WTC11 (cell line): Measurements from ENCODE around the gene ARIH2. TPM values are rescaled to one million over a fixed set of nuclear protein-coding genes. Genes with fewer than 3 reads are reported as not detected.

Experiments
- ATAC-seq: fragments of 200-7000 bp; cut with Tn5 transposase; 2 replicates; pipeline ENCODE4 v1.10.0; 2021; ENCODE audit warnings: mild to moderate bottlenecking, moderate library complexity
- CTCF ChIA-PET: fragments of 300-600 bp; sonication (Branson Sonifier 250); formaldehyde crosslinking; loops from one replicate; lab custom pipeline; 2021; ENCODE audit warnings: antibody characterized with exemption; lab: Charles Lee
- POLR2A ChIA-PET: fragments of 350-600 bp; sonication (Branson Sonifier 250); formaldehyde crosslinking; loops from one replicate; lab custom pipeline; 2021; ENCODE audit warnings: antibody characterized with exemption; lab: Charles Lee
- DNase-seq: peaks from one replicate; pipeline ENCODE4 v3.0.0; 2021; ENCODE audit warnings: low spot score
- H3K27ac Mint-ChIP-seq: 2 replicates; pipeline ENCODE4 v1.8.0; 2021; ENCODE audit warnings: mixed read lengths
- H3K27me3 Mint-ChIP-seq: 2 replicates; pipeline ENCODE4 v1.8.0; 2021; ENCODE audit warnings: low read depth, mild to moderate bottlenecking, moderate library complexity, mixed read lengths
- H3K36me3 Mint-ChIP-seq: 2 replicates; pipeline ENCODE4 v1.8.0; 2021; ENCODE audit warnings: mixed read lengths
- H3K4me1 Mint-ChIP-seq: 2 replicates; pipeline ENCODE4 v1.8.0; 2022; ENCODE audit warnings: mixed read lengths
- H3K4me3 Mint-ChIP-seq: 2 replicates; pipeline ENCODE4 v1.8.0; 2021; ENCODE audit warnings: mild to moderate bottlenecking, moderate library complexity, mixed read lengths
- H3K9me3 Mint-ChIP-seq: 2 replicates; pipeline ENCODE4 v1.8.0; 2021; ENCODE audit warnings: mixed read lengths
- ATF1 ChIP-seq: sonication (generic); formaldehyde crosslinking; IDR thresholded peaks from 2 replicates; pipeline ENCODE4 v1.8.1; 2023; ENCODE audit warnings: mild to moderate bottlenecking, moderate library complexity, missing genetic modification reagents
- CREM ChIP-seq: sonication (generic); formaldehyde crosslinking; IDR thresholded peaks from 2 replicates; pipeline ENCODE4 v1.8.1; 2022; ENCODE audit warnings: mild to moderate bottlenecking, missing genetic modification reagents, moderate library complexity
- EMX1 ChIP-seq: fragments of 250-450 bp; sonication (Bioruptor Pico); IDR thresholded peaks from 2 replicates; pipeline ENCODE4 v1.8.0; 2021; ENCODE audit warnings: mild to moderate bottlenecking
- FOXJ3 ChIP-seq: sonication (generic); formaldehyde crosslinking; IDR thresholded peaks from 2 replicates; pipeline ENCODE4 v1.9.0; 2021; ENCODE audit warnings: missing genetic modification reagents, mild to moderate bottlenecking, borderline replicate concordance
- GABPB1 ChIP-seq: sonication (generic); formaldehyde crosslinking; IDR thresholded peaks from 2 replicates; pipeline ENCODE4 v1.8.1; 2023; ENCODE audit warnings: mild to moderate bottlenecking, missing genetic modification reagents
- GTF2I ChIP-seq: fragments of 250-450 bp; sonication (Bioruptor Pico); conservative IDR thresholded peaks from 2 replicates; pipeline ENCODE4 v1.4.0; 2021; ENCODE audit warnings: mild to moderate bottlenecking
- MYBL2 ChIP-seq: sonication (generic); formaldehyde crosslinking; IDR thresholded peaks from 2 replicates; pipeline ENCODE4 v1.8.1; 2023; ENCODE audit warnings: mild to moderate bottlenecking, moderate library complexity, missing genetic modification reagents
- NFATC4 ChIP-seq: fragments of 250-450 bp; sonication (Bioruptor Pico); IDR thresholded peaks from 2 replicates; pipeline ENCODE4 v1.9.0; 2021; ENCODE audit warnings: mild to moderate bottlenecking
- NFE2L1 ChIP-seq: sonication (generic); formaldehyde crosslinking; IDR thresholded peaks from 2 replicates; pipeline ENCODE4 v1.8.1; 2023; ENCODE audit warnings: missing genetic modification reagents
- NFYB ChIP-seq: sonication (generic); formaldehyde crosslinking; conservative IDR thresholded peaks from 2 replicates; pipeline ENCODE4 v1.8.0; 2022; ENCODE audit warnings: low read depth, missing genetic modification reagents
- NR1H2 ChIP-seq: sonication (generic); formaldehyde crosslinking; IDR thresholded peaks from 2 replicates; pipeline ENCODE4 v1.9.0; 2021; ENCODE audit warnings: mild to moderate bottlenecking, moderate library complexity, missing genetic modification reagents
- NR2C2 ChIP-seq: sonication (generic); formaldehyde crosslinking; IDR thresholded peaks from 2 replicates; pipeline ENCODE4 v1.8.0; 2022; ENCODE audit warnings: mild to moderate bottlenecking, missing genetic modification reagents
- RORB ChIP-seq: fragments of 250-450 bp; sonication (Bioruptor Pico); IDR thresholded peaks from 2 replicates; pipeline ENCODE4 v1.9.0; 2021; ENCODE audit warnings: mild to moderate bottlenecking
- SP1 ChIP-seq: sonication (generic); formaldehyde crosslinking; conservative IDR thresholded peaks from 2 replicates; pipeline ENCODE4 v1.8.1; 2022; ENCODE audit warnings: missing genetic modification reagents
- TEAD1 ChIP-seq: sonication (generic); formaldehyde crosslinking; IDR thresholded peaks from 2 replicates; pipeline ENCODE4 v1.8.0; 2022; ENCODE audit warnings: mild to moderate bottlenecking, missing genetic modification reagents
- TEAD4 ChIP-seq: sonication (generic); formaldehyde crosslinking; IDR thresholded peaks from 2 replicates; pipeline ENCODE4 v1.8.0; 2022; ENCODE audit warnings: mild to moderate bottlenecking, missing genetic modification reagents
- ZNF232 ChIP-seq: sonication (generic); formaldehyde crosslinking; IDR thresholded peaks from 2 replicates; pipeline ENCODE4 v1.8.0; 2022; ENCODE audit warnings: mild to moderate bottlenecking, missing genetic modification reagents
- ZNF263 ChIP-seq: sonication (generic); formaldehyde crosslinking; IDR thresholded peaks from 2 replicates; pipeline ENCODE4 v1.8.1; 2022; ENCODE audit warnings: low read depth, mild to moderate bottlenecking, moderate library complexity, missing genetic modification reagents
- ZNF671 ChIP-seq: fragments of 250-450 bp; sonication (Bioruptor Pico); IDR thresholded peaks from 2 replicates; pipeline ENCODE4 v1.8.0; 2021; ENCODE audit warnings: mild to moderate bottlenecking
- total RNA-seq: library from RNA; stranded (reverse); gene quantifications from 3 replicates; pipeline ENCODE4 v1.2.3, GENCODE V29; 2021
- TF ChIP-seq, protein P1 (sequence below): sonication (generic); formaldehyde crosslinking; IDR thresholded peaks from 2 replicates; pipeline ENCODE4 v1.8.0; 2022; ENCODE audit warnings: missing genetic modification reagents
- TF ChIP-seq, protein P2 (sequence below): sonication (generic); formaldehyde crosslinking; IDR thresholded peaks from 2 replicates; pipeline ENCODE4 v1.8.1; 2022; ENCODE audit warnings: low read depth, mild to moderate bottlenecking, moderate library complexity, missing genetic modification reagents, borderline replicate concordance
- TF ChIP-seq, protein P3 (sequence below): fragments of 250-450 bp; sonication (Bioruptor Pico); conservative IDR thresholded peaks from 2 replicates; pipeline ENCODE4 v1.9.0; 2021; ENCODE audit warnings: mild to moderate bottlenecking
- TF ChIP-seq, protein P4 (sequence below): sonication (generic); formaldehyde crosslinking; IDR thresholded peaks from 2 replicates; pipeline ENCODE4 v1.8.0; 2023; ENCODE audit warnings: mild to moderate bottlenecking, missing genetic modification reagents

Gene ARIH2
- total RNA-seq, 1 experiment from 2014 or later = 134 TPM

DNA sequence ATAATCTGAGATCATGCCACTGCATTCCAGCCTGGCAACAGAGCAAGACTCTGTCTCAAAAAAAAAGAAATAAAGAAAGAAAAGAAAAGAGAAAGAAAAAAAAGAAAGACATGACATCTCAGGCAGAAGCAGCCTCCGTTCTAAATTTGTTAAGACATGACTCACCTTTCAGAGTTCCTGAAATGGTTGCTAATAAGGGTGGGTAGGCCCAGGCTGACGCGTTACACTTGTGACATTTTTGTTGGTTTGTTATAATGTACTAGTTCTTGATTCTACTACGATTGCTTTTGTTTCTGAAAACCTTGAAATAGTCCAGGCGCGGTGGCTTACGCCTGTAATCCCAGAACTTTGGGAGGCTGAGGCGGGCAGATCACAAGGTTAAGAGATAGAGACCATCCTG, 41.0 kb upstream of the ARIH2 start:
- H3K4me3 Mint-ChIP-seq = no peak overlapping the region
- POLR2A ChIA-PET = no interaction called here
- DNase-seq (no peak), ATAC-seq (no peak)
- H3K9me3 Mint-ChIP-seq = no peaks in the 10 kb centered on the region
- H3K27ac Mint-ChIP-seq = no peak overlapping the region
- H3K4me1 Mint-ChIP-seq = no peaks in the 10 kb centered on the region
- TF ChIP-seq NR1H2 (CRISPR knock-in tag) (no peak), ZNF263 (no peak), CREM (CRISPR knock-in tag) (no peak), GABPB1 (no peak), RORB (CRISPR knock-in tag) (no peak), NR2C2 (no peak)
- TF ChIP-seq, protein P1, sequence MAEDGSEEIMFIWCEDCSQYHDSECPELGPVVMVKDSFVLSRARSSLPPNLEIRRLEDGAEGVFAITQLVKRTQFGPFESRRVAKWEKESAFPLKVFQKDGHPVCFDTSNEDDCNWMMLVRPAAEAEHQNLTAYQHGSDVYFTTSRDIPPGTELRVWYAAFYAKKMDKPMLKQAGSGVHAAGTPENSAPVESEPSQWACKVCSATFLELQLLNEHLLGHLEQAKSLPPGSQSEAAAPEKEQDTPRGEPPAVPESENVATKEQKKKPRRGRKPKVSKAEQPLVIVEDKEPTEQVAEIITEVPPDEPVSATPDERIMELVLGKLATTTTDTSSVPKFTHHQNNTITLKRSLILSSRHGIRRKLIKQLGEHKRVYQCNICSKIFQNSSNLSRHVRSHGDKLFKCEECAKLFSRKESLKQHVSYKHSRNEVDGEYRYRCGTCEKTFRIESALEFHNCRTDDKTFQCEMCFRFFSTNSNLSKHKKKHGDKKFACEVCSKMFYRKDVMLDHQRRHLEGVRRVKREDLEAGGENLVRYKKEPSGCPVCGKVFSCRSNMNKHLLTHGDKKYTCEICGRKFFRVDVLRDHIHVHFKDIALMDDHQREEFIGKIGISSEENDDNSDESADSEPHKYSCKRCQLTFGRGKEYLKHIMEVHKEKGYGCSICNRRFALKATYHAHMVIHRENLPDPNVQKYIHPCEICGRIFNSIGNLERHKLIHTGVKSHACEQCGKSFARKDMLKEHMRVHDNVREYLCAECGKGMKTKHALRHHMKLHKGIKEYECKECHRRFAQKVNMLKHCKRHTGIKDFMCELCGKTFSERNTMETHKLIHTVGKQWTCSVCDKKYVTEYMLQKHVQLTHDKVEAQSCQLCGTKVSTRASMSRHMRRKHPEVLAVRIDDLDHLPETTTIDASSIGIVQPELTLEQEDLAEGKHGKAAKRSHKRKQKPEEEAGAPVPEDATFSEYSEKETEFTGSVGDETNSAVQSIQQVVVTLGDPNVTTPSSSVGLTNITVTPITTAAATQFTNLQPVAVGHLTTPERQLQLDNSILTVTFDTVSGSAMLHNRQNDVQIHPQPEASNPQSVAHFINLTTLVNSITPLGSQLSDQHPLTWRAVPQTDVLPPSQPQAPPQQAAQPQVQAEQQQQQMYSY (CRISPR knock-in tag) = no peak
- CTCF ChIA-PET = no interaction called here
- H3K27me3 Mint-ChIP-seq = no peaks in the 10 kb centered on the region
- no peaks in the 10 kb centered on the region for H3K36me3 Mint-ChIP-seq

DNA sequence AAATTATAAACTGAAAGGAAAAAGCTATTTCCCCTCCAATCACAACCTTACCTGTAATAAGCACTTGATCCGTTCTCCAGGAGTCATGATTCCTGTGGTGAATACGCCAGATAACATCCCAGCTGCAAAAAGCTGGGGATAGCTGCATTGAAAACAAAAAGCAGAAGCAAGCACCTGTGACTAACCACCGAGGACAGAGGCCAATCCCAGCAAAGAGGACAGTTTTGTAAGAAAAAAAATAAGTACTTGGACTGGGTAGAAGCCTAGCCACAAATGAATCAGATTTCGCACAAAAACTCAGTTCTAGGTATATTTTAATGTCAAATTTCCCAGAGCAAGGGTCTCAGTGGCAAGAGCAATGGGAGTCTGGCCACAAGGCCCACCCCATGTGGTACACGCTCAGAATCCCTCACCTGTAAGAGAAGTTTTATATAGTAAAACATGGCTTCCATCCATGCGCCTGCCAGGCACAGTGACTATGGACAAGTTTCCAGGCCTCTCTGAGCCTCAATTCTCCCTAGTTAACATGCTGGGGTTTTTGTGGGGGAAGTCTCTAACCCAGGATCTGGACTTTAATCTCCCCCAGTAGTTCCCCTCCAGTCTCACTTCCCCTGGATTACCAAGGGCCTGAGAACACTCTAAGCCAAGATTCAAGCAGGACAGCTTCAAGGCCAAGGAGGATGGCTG, 39.2 kb upstream of the ARIH2 start:
- no peaks in the 10 kb centered on the region for H3K4me1 Mint-ChIP-seq
- no peak for ATAC-seq
- TF ChIP-seq ZNF671 (no peak), ATF1 (CRISPR knock-in tag) (no peak), NFATC4 (CRISPR knock-in tag) (no peak), GTF2I (CRISPR knock-in tag) (no peak), EMX1 (CRISPR knock-in tag) (no peak), NFE2L1 (CRISPR knock-in tag) (no peak), MYBL2 (CRISPR knock-in tag) (no peak), FOXJ3 (no peak), NFYB (no peak), TEAD1 (CRISPR knock-in tag) (no peak), SP1 (CRISPR knock-in tag) (no peak), TEAD4 (CRISPR knock-in tag) (no peak), RORB (CRISPR knock-in tag) (no peak), ZNF232 (CRISPR knock-in tag) (no peak)
- TF ChIP-seq, protein P2, sequence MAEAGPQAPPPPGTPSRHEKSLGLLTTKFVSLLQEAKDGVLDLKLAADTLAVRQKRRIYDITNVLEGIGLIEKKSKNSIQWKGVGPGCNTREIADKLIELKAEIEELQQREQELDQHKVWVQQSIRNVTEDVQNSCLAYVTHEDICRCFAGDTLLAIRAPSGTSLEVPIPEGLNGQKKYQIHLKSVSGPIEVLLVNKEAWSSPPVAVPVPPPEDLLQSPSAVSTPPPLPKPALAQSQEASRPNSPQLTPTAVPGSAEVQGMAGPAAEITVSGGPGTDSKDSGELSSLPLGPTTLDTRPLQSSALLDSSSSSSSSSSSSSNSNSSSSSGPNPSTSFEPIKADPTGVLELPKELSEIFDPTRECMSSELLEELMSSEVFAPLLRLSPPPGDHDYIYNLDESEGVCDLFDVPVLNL (CRISPR knock-in tag) = no peak
- TF ChIP-seq, protein P3, sequence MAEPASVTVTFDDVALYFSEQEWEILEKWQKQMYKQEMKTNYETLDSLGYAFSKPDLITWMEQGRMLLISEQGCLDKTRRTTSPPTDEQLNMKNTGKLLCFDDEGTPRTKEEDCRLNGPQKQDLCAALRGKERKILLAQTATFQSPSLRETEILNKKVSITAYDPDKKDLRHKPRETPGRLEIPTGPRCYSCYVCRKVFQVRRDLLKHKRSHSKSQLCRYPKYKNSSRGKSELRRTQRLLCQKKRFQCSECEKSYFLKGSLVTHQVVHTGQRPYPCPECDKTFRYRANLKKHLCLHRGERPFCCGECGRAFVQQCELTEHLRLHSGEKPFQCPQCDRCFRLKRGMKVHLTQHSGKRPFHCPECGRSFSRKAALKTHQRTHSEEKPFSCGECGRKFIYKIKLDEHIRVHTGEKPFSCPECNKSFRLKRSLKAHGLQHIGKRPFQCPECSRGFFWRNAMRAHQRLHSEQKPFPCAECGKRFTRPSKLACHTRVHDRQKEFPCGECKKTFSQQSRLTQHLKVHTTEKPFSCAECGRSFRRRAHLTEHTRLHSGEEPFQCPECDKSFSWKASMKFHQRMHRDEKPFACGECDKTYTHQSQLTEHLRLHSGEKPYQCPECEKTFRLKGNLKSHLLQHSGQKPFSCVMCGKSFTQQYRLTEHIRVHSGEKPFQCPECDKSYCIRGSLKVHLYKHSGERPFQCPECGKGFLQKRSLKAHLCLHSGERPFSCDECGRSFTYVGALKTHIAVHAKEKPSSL = no peak
- TF ChIP-seq, protein P4, sequence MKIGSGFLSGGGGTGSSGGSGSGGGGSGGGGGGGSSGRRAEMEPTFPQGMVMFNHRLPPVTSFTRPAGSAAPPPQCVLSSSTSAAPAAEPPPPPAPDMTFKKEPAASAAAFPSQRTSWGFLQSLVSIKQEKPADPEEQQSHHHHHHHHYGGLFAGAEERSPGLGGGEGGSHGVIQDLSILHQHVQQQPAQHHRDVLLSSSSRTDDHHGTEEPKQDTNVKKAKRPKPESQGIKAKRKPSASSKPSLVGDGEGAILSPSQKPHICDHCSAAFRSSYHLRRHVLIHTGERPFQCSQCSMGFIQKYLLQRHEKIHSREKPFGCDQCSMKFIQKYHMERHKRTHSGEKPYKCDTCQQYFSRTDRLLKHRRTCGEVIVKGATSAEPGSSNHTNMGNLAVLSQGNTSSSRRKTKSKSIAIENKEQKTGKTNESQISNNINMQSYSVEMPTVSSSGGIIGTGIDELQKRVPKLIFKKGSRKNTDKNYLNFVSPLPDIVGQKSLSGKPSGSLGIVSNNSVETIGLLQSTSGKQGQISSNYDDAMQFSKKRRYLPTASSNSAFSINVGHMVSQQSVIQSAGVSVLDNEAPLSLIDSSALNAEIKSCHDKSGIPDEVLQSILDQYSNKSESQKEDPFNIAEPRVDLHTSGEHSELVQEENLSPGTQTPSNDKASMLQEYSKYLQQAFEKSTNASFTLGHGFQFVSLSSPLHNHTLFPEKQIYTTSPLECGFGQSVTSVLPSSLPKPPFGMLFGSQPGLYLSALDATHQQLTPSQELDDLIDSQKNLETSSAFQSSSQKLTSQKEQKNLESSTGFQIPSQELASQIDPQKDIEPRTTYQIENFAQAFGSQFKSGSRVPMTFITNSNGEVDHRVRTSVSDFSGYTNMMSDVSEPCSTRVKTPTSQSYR (CRISPR knock-in tag) = no peak
- TF ChIP-seq, all 79 proteins: peak for 0
- Mint-ChIP-seq H3K27me3 (no peaks in the 10 kb centered on the region), H3K9me3 (no peaks in the 10 kb centered on the region), H3K4me3 (no peak overlapping the region), H3K36me3 (no peaks in the 10 kb centered on the region), H3K27ac (no peak overlapping the region; the same call in 1 of the 2 replicates)
- ChIA-PET CTCF (no interaction called here), POLR2A (interaction anchor here (0.6 kb wide), 1 partner anchor 20 kb away, joined by 3 read pairs; no protein-coding TSS in a partner anchor)
- no peak for DNase-seq
